Measurements from ENCODE around the gene PROM1. TPM values are rescaled to one million over a fixed set of nuclear protein-coding genes. Genes with fewer than 3 reads are reported as not detected.

PROM1 gene
- total RNA-seq, 2 experiments from 2014 or later = not detected

DNA sequence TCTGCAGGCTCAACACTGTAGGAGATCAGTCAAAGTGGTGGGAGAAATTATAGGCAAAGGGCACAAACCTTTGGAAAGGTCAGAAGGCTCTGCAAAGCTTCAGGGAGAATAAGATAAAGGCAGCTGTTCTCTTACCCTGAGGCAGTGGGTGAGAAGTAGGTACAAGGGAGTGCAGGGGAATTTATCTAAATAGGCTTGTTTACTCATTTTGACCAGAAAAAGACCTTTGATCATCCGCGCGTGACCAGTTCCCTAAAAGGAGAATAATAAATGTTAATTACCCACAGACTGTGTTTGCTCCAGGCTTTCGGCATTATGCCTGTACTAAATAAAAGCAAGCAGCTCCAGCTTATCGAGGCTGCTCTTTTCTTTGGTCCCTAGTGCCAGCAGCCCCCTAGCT lies 130.2 kb downstream of the PROM1 start:
- peaks cover 10% of the 10 kb centered on the region; the same call in 1 of the 2 replicates for H3K9me3 ChIP-seq (ENCODE audit: low read length)
- intact Hi-C loops (cut with micrococcal nuclease; ENCODE audit: unreplicated experiment) = loop anchor here (10.0 kb wide), 1 partner anchor 719 kb away; no protein-coding TSS in a partner anchor
- no peak overlapping the region for H3K4me3 ChIP-seq (ENCODE audit: low read depth, low read length, poor library complexity, severe bottlenecking)
- TF ChIP-seq CTCF (conservative IDR thresholded peaks at IDR 0.05; ENCODE audit: low read length) = no peak
- TF ChIP-seq EZH2phosphoT487 (IDR thresholded peaks at IDR 0.05; ENCODE audit: borderline replicate concordance, low read depth, low read length) = no peak
- no peaks in the 10 kb centered on the region for H3K79me2 ChIP-seq (ENCODE audit: insufficient read depth, low read depth, low read length)
- H3K4me1 ChIP-seq (ENCODE audit: insufficient read depth, low read length, poor library complexity, severe bottlenecking) = no peaks in the 10 kb centered on the region
- H3K36me3 ChIP-seq (ENCODE audit: insufficient read depth, low read length) = no peaks in the 10 kb centered on the region
- no peaks in the 10 kb centered on the region for H3K9me2 ChIP-seq (ENCODE audit: insufficient read depth, low read length)
- H3K4me2 ChIP-seq (ENCODE audit: low read length) = no peak overlapping the region
- no peak overlapping the region for H2AFZ ChIP-seq (ENCODE audit: low read length)
- ChIA-PET CTCF (ENCODE audit: unreplicated experiment) (no interaction called here), POLR2A (no interaction called here)
- no peaks in the 10 kb centered on the region for H4K20me1 ChIP-seq (ENCODE audit: insufficient read depth, low read length)
- H3K27ac ChIP-seq (ENCODE audit: low read depth, low read length, poor library complexity, severe bottlenecking) = no peak overlapping the region
- no peak for DNase-seq (ENCODE audit: low spot score)
- BruUV-seq (replicated peaks) = no TSS peak

DNA sequence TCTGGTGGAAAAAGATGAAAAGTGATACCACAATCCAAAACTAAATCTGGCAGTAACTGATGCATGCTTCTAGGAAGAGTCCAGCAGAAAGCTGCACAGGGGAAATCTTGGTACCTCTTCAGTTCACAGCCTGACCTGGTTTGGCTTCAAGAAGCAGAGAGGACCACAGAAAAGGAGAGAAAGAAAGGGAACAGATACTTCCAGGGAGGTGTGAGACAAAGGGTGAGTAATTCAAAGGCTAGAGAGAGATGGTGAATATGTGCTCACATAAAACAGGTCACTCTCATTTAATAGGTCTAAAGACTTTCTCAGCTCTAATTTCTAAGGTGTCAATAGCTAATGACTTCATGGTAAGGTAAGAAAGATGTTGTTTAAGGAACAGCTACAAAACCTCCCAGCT lies 132.0 kb downstream of the PROM1 start:
- no TSS peak for BruUV-seq (replicated peaks)
- no peaks in the 10 kb centered on the region for H3K36me3 ChIP-seq (ENCODE audit: insufficient read depth, low read length)
- no peak overlapping the region for H3K4me2 ChIP-seq (ENCODE audit: low read length)
- H3K27ac ChIP-seq (ENCODE audit: low read depth, low read length, poor library complexity, severe bottlenecking) = no peak overlapping the region
- H3K79me2 ChIP-seq (ENCODE audit: insufficient read depth, low read depth, low read length) = no peaks in the 10 kb centered on the region
- TF ChIP-seq CTCF (conservative IDR thresholded peaks at IDR 0.05; ENCODE audit: low read length) = no peak
- TF ChIP-seq EZH2phosphoT487 (IDR thresholded peaks at IDR 0.05; ENCODE audit: borderline replicate concordance, low read depth, low read length) = no peak
- no peak for DNase-seq (ENCODE audit: low spot score)
- POLR2A ChIA-PET = no interaction called here
- intact Hi-C loops (cut with micrococcal nuclease; ENCODE audit: unreplicated experiment) = loop anchor here (10.0 kb wide), 1 partner anchor 717 kb away; no protein-coding TSS in a partner anchor
- CTCF ChIA-PET (ENCODE audit: unreplicated experiment) = no interaction called here
- no peaks in the 10 kb centered on the region for H4K20me1 ChIP-seq (ENCODE audit: insufficient read depth, low read length)
- peaks cover 10% of the 10 kb centered on the region; the same call in 1 of the 2 replicates for H3K9me3 ChIP-seq (ENCODE audit: low read length)
- no peaks in the 10 kb centered on the region for H3K4me1 ChIP-seq (ENCODE audit: insufficient read depth, low read length, poor library complexity, severe bottlenecking)
- no peak overlapping the region for H2AFZ ChIP-seq (ENCODE audit: low read length)
- no peak overlapping the region for H3K4me3 ChIP-seq (ENCODE audit: low read depth, low read length, poor library complexity, severe bottlenecking)
- no peaks in the 10 kb centered on the region for H3K9me2 ChIP-seq (ENCODE audit: insufficient read depth, low read length)

DNA sequence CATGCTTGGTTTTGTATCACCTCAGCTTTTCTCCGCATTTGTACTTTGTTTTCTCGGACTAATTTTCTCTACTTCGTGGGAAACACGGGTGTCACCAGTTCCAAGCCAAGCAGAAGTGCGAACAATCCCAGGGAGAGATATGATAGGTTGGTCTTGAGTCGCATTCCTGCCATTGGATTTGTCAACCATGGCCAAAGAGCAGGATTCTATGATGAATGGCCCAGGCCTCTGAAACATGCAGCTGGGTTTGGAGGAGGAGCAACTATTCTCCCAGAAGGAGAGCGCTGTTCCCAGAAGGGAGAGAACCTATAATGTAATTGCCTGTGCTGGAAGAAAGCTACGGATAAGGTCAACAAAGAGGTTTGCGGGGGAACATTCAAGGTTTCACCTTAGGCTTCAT lies 135.0 kb downstream of the PROM1 start:
- Histone ChIP-seq H3K9me3 (ENCODE audit: low read length) (no peaks in the 10 kb centered on the region), H2AFZ (ENCODE audit: low read length) (no peak overlapping the region), H3K36me3 (ENCODE audit: insufficient read depth, low read length) (no peaks in the 10 kb centered on the region), H3K27ac (ENCODE audit: low read depth, low read length, poor library complexity, severe bottlenecking) (no peak overlapping the region), H3K4me1 (ENCODE audit: insufficient read depth, low read length, poor library complexity, severe bottlenecking) (no peaks in the 10 kb centered on the region), H4K20me1 (ENCODE audit: insufficient read depth, low read length) (no peaks in the 10 kb centered on the region), H3K79me2 (ENCODE audit: insufficient read depth, low read depth, low read length) (no peaks in the 10 kb centered on the region), H3K4me2 (ENCODE audit: low read length) (no peak overlapping the region), H3K9me2 (ENCODE audit: insufficient read depth, low read length) (no peaks in the 10 kb centered on the region), H3K4me3 (ENCODE audit: low read depth, low read length, poor library complexity, severe bottlenecking) (no peak overlapping the region)
- intact Hi-C loops (cut with micrococcal nuclease; ENCODE audit: unreplicated experiment) = no loop called here
- no peak for DNase-seq (ENCODE audit: low spot score)
- TF ChIP-seq EZH2phosphoT487 (IDR thresholded peaks at IDR 0.05; ENCODE audit: borderline replicate concordance, low read depth, low read length) (no peak), CTCF (conservative IDR thresholded peaks at IDR 0.05; ENCODE audit: low read length) (no peak)
- CTCF ChIA-PET (ENCODE audit: unreplicated experiment) = no interaction called here
- POLR2A ChIA-PET = interaction anchor here (0.6 to 0.9 kb wide), 2 partner anchors 23 to 679 kb away, joined by 3 read pairs; no protein-coding TSS in a partner anchor
- BruUV-seq (replicated peaks) = no TSS peak

Measured in OCI-LY7 (cell line).